Measurements from ENCODE around the gene TRPM6. TPM values are rescaled to one million over a fixed set of nuclear protein-coding genes. Genes with fewer than 3 reads are reported as not detected.
A peak's percentile ranks its signal among the peaks of the same experiment; 100 is the strongest.

Gene TRPM6
- total and polyA plus RNA-seq, 12 donors, result under 0.01 to 0.43 (median 0.19) TPM

- no peaks in the 10 kb centered on the region for H3K36me3 ChIP-seq (replicated peaks in 1 of 2)
- no peak for DNase-seq
- H3K27me3 ChIP-seq, result no peaks in the 10 kb centered on the region
- TF ChIP-seq POLR2A (IDR thresholded peaks at IDR 0.05) (no peak), CTCF (IDR thresholded peaks at IDR 0.05) (no peak)
- no peaks in the 10 kb centered on the region for H3K4me1 ChIP-seq (replicated peaks in 1 of 2)
- H3K9me3 ChIP-seq (replicated peaks in 1 of 3), result no peaks in the 10 kb centered on the region
- no peak overlapping the region for H3K4me3 ChIP-seq
- intact Hi-C loops (cut with DNase I), result no loop called here
- 85 to 91% (median 88%) methylated on average over 4 of the region's 4 CpGs for WGBS, 4 donors
- H3K27ac ChIP-seq, result no peak overlapping the region
These were observed 49.4 kb downstream of the TRPM6 start for GRCh38 chr9:74838351-74838750.

- DNase-seq, result peak; percentile 45 to 88 (median 70)
- intact Hi-C loops (cut with DNase I), result no loop called here
- Histone ChIP-seq H3K9me3 (replicated peaks in 1 of 3) (no peaks in the 10 kb centered on the region), H3K4me3 (no peak overlapping the region), H3K27ac (no peak overlapping the region), H3K36me3 (replicated peaks in 1 of 2) (no peaks in the 10 kb centered on the region), H3K27me3 (no peaks in the 10 kb centered on the region), H3K4me1 (replicated peaks in 1 of 2) (peaks cover 0 to 3% of the 10 kb centered on the region in 2 donors)
- TF ChIP-seq POLR2A (IDR thresholded peaks at IDR 0.05) (no peak), CTCF (IDR thresholded peaks at IDR 0.05) (no peak)
- 18 to 31% (median 29%) methylated on average over 1 of the region's 1 CpG for WGBS, 4 donors
These were observed 63.1 kb downstream of the TRPM6 start for GRCh38 chr9:74824654-74825053.

- no peak for TF ChIP-seq CTCF (IDR thresholded peaks at IDR 0.05)
- TF ChIP-seq POLR2A (IDR thresholded peaks at IDR 0.05), result no peak
- Histone ChIP-seq H3K4me3 (no peak overlapping the region), H3K27ac (no peak overlapping the region), H3K9me3 (replicated peaks in 1 of 3) (no peaks in the 10 kb centered on the region), H3K36me3 (replicated peaks in 1 of 2) (no peaks in the 10 kb centered on the region), H3K27me3 (no peaks in the 10 kb centered on the region), H3K4me1 (replicated peaks in 1 of 2) (peaks cover 0 to 3% of the 10 kb centered on the region in 2 donors)
- WGBS, 4 donors, result 78 to 82% (median 81%) methylated on average over 8 of the region's 8 CpGs
- no peak for DNase-seq
- intact Hi-C loops (cut with DNase I), result no loop called here
These were observed 66.1 kb downstream of the TRPM6 start for GRCh38 chr9:74821636-74822035.

GRCh38 chr9:74817816-74818215 is 69.9 kb downstream of the TRPM6 start:
- no peak for TF ChIP-seq CTCF (IDR thresholded peaks at IDR 0.05)
- no peak for TF ChIP-seq POLR2A (IDR thresholded peaks at IDR 0.05)
- H3K4me3 ChIP-seq, result no peak overlapping the region
- no peaks in the 10 kb centered on the region for H3K9me3 ChIP-seq (replicated peaks in 1 of 3)
- 84 to 90% (median 87%) methylated on average over 2 of the region's 2 CpGs for WGBS, 4 donors
- H3K27ac ChIP-seq, result no peak overlapping the region
- no peaks in the 10 kb centered on the region for H3K4me1 ChIP-seq (replicated peaks in 1 of 2)
- intact Hi-C loops (cut with DNase I), result no loop called here
- no peaks in the 10 kb centered on the region for H3K36me3 ChIP-seq (replicated peaks in 1 of 2)
- no peak for DNase-seq
- H3K27me3 ChIP-seq, result no peaks in the 10 kb centered on the region
